Measurements from ENCODE around the gene MCU.

MCU gene

DNA sequence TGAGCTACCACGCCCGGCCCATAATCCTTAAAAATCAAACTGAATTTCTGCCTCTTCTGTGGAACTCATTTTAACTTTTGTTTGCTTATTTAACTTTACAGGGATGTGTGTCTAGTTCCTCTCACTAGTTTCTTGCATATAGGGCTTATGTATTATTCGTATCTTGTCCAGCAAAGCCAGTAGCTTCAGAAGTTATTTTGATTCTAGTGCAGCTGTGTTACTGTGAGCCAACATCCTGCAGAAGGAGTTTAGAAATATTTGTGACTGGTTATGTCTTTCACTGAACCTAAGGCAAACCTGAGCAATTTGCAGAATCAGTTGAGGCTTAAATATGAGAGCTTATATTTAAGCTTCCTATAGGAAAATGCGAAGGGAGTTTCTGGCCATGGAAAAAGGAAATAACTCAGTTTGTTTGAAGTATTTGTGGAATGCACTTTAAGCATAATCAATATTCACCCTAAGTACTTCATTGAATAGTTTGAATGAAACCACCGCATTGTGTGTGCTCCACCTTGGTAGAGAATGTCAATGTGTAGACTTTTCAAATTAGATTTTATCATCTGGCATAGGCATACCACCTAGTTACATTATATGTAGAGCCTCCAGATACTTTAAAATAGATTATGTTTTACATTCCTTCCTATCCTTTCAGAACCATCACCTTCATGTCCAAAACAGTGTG, 90.8 kb downstream of the MCU start:
- ChIA-PET POLR2A (ENCODE audit: low non-redundant PET) (no interaction called here), CTCF (interaction anchor here (0.6 to 0.8 kb wide), 4 partner anchors 48 to 367 kb away, joined by 3 to 4 read pairs (median 4); no protein-coding TSS in a partner anchor)
- TF ChIP-seq, protein P1, sequence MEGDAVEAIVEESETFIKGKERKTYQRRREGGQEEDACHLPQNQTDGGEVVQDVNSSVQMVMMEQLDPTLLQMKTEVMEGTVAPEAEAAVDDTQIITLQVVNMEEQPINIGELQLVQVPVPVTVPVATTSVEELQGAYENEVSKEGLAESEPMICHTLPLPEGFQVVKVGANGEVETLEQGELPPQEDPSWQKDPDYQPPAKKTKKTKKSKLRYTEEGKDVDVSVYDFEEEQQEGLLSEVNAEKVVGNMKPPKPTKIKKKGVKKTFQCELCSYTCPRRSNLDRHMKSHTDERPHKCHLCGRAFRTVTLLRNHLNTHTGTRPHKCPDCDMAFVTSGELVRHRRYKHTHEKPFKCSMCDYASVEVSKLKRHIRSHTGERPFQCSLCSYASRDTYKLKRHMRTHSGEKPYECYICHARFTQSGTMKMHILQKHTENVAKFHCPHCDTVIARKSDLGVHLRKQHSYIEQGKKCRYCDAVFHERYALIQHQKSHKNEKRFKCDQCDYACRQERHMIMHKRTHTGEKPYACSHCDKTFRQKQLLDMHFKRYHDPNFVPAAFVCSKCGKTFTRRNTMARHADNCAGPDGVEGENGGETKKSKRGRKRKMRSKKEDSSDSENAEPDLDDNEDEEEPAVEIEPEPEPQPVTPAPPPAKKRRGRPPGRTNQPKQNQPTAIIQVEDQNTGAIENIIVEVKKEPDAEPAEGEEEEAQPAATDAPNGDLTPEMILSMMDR (conservative IDR thresholded peaks at IDR 0.05; ENCODE audit: low read depth), result no peak
- no peak overlapping the region for H3K27ac ChIP-seq
- no peak for DNase-seq (ENCODE audit: low spot score)

DNA sequence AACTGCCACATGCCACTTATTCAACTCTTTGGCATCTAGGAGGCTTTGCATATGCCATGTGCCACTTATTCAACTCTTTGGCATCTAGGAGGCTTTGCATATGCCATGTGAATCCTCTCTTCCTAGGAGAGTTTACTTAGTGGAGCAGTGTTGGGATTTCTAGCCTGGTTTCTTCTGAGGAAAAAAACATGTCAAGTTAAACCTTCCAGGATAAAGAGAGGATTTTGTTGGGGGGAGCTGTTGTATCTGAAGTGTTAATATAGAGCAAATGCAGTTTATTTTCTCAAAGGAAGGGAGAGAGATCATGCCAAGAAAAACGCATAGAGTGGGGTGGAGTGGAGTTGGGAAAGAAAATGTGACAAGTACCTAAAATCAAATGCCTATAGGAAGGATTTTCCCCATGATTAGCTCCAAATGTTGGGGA, 91.5 kb downstream of the MCU start:
- POLR2A ChIA-PET (ENCODE audit: low non-redundant PET), result no interaction called here
- H3K27ac ChIP-seq, result no peak overlapping the region
- CTCF ChIA-PET, result interaction anchor here (0.6 to 0.7 kb wide), 3 partner anchors 11 to 244 kb away, joined by 3 read pairs; no protein-coding TSS in a partner anchor
- no peak for DNase-seq (ENCODE audit: low spot score)
- TF ChIP-seq, protein P1 (conservative IDR thresholded peaks at IDR 0.05; ENCODE audit: low read depth), result no peak

- peak; percentile 84 for DNase-seq (ENCODE audit: low spot score)
- ChIA-PET POLR2A (ENCODE audit: low non-redundant PET) (no interaction called here), CTCF (interaction anchor here (1.2 kb wide), 1 partner anchor 10 kb away, joined by 7 read pairs; no protein-coding TSS in a partner anchor)
- TF ChIP-seq, protein P1 (conservative IDR thresholded peaks at IDR 0.05; ENCODE audit: low read depth), result no peak
- H3K27ac ChIP-seq, result no peak overlapping the region
Measured at GRCh38 chr10:72784551-72785351, 92.8 kb downstream of the MCU start.

DNA sequence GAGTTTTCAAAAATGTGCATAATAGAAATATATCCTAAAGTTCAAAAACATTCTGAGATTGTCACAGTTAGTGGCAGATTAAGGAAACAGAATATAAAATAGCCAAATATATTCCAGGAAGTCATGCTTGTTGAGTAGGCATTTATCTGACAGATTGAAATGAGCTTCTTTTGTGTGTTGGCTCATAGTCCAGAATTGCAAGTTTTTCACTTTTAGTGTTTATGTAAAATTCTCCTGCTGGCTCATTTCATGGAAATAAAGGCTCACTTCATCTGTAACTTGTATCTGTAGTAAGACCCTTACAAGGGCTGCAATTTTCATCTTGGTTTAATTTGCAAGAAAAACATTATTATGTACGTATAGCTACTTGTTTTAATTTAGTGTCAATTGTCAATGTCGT, 93.5 kb downstream of the MCU start:
- TF ChIP-seq, protein P1 (conservative IDR thresholded peaks at IDR 0.05; ENCODE audit: low read depth), result no peak
- DNase-seq (ENCODE audit: low spot score), result no peak
- H3K27ac ChIP-seq, result no peak overlapping the region
- POLR2A ChIA-PET (ENCODE audit: low non-redundant PET), result no interaction called here
- CTCF ChIA-PET, result interaction anchor here (1.2 kb wide), 1 partner anchor 9 kb away, joined by 7 read pairs; no protein-coding TSS in a partner anchor

- TF ChIP-seq, protein P1 (conservative IDR thresholded peaks at IDR 0.05; ENCODE audit: low read depth), result no peak
- no peak overlapping the region for H3K27ac ChIP-seq
- no peak for DNase-seq (ENCODE audit: low spot score)
- ChIA-PET POLR2A (ENCODE audit: low non-redundant PET) (interaction anchor here (0.6 kb wide), 1 partner anchor 33 kb away, joined by 3 read pairs; no protein-coding TSS in a partner anchor), CTCF (no interaction called here)
Measured at GRCh38 chr10:72790216-72790990, 98.5 kb downstream of the MCU start.

GRCh38 chr10:72792288-72792687, 100.3 kb downstream of the MCU start:
- TF ChIP-seq, protein P1 (conservative IDR thresholded peaks at IDR 0.05; ENCODE audit: low read depth), result no peak
- POLR2A ChIA-PET (ENCODE audit: low non-redundant PET), result no interaction called here
- CTCF ChIA-PET, result interaction anchor here (0.6 kb wide), 3 partner anchors 86 to 652 kb away, joined by 3 to 7 read pairs (median 3); no protein-coding TSS in a partner anchor
- no peak overlapping the region for H3K27ac ChIP-seq
- DNase-seq (ENCODE audit: low spot score), result no peak

All from RWPE1 (cell line).